ENCODE measurements around the gene RIMS4. TPM values are rescaled to one million over a fixed set of nuclear protein-coding genes. Genes with fewer than 3 reads are reported as not detected.

The RIMS4 gene
- total RNA-seq, 1 donor from 2014 or later: 1.3 TPM

DNA sequence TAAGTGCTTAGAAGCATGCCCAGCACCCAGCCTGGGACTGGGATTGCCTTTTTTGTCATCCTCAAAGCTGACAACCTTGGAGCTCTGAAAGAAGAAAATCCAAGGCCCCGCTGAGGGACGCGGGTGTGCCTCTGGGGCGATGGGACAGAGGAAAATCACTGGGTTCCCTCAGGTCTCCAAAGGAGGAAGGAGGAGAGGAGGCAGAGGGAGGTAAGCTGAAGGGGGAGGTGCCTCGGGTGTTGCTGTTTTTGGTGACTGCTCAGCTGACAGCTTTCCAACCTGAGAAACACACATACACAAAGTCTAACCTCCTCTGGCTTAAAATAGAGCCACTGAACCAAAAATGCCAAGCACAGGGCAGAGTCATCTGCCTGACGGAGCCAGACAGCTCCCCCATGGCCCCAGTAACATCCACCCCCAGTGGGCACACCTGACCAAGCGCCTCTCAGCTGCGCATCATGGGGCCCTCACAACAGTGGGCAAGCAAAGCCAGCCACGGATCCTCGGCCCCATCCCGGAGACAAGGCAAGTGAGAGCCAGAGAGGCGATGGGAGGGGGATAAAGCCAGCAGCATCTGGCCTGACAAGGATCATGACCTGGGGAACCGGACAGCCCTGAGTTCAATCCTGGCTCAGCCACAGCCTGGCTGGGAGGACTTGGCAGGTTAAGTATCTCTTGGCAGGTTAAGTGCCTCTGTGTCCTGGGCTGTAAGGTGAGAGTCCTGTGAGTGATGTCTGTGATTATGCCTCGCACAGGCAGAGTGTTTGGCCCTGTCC lies 67.9 kb downstream of the RIMS4 start:
- no peak for DNase-seq

DNA sequence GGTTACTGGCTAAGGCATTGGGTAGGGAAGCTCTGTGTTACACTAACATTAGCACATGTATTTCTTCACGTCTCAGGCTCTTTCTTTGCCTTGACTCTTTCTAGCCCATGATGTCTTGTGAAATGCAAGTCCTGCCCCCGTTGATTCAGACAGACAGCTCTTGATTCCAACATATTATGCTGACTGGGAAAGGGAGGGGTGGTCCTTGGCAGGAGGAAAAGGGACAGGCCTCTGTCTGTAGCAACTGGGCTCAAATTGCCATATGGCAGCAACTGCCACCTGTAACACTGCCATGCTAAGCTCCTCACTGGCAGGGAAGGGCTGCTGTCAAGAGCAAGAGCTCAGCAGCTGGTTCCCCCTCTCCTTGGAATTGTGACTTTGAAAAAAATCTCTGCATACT lies 70.4 kb downstream of the RIMS4 start:
- no peak for DNase-seq

DNA sequence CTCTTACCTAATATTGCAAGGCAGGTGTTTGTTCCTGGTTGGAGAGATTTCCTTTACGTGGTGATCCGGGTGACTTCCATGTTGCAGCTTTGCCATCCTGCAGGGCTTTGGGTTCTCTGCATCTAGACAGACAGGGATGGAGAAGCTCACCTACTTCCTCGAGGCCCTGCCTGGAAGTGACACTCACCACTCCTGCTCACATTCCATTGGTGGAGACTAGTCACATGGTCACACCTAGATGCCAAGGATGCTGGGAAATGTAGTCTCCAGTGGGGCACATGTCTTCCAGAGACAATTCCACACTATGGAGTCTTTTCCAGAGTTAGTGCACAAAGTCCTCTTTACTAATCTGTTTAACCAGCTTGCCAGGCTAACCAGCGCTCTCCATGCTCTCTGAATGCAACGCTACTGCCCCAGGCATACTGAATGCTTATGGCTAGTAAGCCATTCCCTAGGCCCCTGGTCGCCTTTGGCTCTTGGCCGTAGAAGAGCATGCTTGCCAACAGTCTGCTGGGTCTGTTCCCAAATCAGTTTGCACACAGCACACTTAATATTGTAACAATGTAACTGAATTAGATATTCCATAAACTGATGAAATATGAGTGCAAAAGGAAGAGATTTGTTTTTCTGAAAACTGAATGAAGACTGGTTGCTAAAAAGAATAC lies 71.4 kb downstream of the RIMS4 start:
- DNase-seq: peak; percentile 43

DNA sequence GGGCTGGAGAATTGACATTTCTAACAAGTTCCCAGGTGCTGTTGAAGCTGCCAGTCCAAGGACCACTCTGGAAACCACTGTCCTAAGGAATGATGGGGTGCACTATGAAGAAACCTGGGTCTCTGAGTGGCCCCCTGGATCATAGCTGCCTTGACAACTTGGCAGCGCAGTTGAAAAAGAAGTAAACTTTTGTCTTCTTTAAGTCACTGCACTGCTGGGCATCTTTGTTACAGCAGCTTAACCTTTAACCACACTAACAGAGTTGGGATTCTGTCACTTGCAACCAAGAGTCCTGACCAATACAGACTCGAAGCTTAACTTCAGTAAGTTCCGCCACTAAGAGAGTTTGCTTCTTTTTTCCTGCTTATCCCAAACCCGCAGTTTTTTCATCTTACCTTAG lies 73.2 kb downstream of the RIMS4 start:
- DNase-seq: no peak

DNA sequence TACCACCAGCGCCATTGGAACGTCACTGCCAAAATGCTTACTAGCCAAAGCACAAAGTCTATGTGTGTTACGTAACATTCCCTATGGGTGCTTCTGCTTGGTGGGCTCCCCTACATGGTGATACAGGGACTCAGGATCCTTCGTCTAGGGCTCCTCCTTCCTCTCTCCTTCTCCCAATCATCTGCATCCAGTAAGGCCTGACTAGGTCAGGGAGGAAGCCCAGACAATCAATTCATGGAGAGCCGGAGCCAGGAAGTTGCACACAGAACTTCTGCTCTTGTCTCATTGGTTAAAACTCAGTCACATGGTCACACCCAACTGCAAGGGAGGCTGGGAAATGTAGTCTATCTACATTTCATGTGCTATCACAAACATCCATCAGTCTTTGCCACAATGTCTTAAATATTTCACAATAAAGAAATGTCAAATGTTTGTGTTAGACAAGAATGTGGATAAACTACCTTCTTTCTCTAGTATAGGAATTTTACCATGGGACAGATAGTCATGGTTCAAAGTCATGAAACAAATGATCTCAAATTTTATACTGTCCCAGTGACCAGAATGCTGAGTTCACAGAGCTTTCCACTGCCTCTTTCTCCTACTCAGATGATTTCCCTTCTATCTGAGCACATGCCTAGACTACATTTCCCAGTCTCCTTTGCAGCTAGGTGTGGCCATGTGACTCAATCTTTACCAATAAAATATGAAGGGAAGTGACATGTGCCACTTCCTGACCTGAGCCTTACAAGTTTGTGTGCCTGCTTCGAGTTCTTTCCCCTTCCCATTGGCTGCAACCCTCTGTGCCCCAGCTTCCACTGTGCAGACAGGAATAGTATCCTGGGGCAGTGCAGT lies 74.0 kb downstream of the RIMS4 start:
- peak; percentile 78 for DNase-seq

DNA sequence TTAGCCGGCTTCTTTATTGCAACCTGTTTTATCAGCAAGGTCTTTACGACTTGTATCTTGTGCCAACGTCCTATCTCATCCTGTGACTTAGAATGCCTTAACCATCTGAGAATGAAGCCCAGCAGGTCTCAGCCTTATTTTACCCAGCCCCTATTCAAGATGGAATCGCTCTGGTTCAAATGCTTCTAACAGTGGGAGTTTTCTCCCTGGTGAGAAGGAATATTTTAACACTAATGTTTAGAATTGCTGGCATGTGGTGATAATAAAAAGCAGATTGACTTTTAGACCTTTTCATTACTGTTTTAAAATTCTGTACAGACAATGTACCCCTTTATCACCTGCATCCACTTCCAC lies 74.6 kb downstream of the RIMS4 start:
- DNase-seq: no peak

DNA sequence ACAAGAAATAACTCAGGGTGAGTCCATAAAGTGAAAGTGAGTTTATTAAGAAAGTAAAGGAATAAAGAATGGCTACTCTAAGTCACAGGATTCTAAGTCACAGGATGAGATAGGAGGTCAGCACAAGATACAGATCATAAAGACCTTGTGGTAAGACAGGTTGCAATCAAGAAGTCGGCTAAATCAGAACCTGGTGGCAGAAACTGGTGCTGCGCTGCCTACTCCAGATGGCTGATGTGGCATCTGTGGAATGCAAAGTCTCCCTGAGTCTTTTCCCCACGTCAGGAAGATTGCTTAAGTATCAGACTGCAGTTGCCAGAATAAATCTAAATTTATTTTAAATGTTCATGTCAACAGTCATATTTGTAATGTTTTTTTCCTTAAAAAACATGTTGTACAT lies 75.4 kb downstream of the RIMS4 start:
- no peak for DNase-seq

DNA sequence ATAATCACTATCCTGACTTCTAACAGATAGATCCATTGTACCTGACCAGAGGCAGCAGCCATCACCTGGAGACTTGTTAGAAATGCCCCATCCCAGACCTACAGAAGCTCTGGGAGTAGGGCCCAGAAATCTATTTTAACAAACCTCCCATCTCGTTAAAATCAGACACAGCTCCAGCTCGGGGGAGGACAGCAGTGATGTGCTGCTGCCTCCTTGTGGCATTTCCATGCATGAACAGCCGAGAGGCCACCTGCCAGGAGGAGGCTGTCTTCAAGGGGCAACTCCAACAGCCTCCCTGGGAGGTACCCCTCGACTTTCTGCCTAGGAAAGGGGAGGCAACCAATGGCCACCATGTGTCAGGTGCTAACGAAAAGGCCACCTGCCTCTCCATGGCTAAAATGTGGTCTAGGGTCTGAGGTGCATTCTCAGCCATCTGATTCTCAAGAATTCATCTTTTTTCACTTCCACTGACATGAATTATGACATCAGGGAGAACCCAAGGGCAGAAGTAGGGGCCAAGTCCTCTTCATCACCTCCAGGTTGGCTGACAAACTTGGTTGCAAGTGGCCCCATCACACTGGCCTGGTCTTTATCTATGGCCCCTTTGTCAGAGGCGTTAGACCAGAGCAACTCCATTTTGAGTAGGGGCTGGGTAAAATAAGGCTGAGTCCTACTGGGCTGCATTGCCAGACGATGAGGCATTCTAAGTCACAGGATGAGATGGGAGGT lies 76.8 kb downstream of the RIMS4 start:
- DNase-seq: peak; percentile 51

DNA sequence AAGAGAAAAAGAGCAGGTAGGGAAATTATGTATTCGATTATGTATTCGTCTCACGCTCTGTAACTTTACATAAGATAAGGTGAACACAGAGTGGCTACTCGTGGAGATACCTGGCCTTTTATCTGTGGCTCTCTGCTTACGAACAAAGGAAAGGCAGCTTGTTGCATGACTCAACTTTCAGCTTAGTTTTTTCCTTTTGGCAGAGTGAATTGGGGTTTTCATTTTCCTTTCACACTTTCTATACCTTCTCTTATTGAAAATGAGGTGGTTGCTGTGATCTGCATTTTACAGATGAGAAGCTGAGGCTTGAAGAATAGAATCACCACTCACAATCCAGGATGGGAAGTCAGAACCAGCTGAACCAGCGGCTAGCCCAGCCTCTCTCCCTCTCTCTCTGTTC lies 78.0 kb downstream of the RIMS4 start:
- no peak for DNase-seq

DNA sequence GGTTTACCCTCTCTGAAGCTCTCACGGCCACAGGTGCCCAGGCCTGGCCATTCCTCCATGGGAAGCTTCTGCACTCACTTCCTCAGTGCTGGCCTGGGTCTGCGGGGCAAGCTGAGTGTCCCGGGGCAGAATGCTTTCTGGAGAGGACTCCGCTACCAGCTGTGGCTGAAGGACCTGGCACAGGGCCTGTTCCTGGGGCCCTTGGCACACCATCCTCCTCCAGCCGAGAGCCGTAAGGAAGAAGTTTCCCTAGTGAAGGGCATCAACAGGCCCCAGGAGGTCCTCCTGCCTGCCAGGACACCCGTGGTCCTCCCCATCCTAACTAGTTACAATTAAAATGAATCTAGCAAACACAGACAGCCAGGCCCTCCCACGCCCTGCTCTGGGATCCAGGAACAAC lies 78.7 kb downstream of the RIMS4 start:
- no peak for DNase-seq

DNA sequence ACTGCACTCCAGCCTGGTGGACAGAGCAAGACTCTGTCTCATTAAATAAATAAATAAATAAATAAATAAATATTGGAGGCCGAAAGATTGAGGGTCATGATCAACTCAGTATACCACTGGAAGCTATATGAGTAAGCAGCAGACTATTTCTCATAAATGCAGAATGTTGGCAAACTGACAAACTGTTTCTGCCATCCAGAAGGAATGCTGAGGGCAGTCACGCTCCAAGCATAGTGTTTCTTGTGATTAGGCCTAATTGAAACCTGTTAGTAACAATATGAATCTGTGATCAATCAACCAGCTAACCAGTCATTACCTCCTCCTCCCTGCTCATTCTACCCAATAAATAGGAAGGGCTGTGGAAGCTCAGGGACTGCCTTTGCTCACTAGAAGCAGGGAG lies 79.9 kb downstream of the RIMS4 start:
- no peak for DNase-seq

DNA sequence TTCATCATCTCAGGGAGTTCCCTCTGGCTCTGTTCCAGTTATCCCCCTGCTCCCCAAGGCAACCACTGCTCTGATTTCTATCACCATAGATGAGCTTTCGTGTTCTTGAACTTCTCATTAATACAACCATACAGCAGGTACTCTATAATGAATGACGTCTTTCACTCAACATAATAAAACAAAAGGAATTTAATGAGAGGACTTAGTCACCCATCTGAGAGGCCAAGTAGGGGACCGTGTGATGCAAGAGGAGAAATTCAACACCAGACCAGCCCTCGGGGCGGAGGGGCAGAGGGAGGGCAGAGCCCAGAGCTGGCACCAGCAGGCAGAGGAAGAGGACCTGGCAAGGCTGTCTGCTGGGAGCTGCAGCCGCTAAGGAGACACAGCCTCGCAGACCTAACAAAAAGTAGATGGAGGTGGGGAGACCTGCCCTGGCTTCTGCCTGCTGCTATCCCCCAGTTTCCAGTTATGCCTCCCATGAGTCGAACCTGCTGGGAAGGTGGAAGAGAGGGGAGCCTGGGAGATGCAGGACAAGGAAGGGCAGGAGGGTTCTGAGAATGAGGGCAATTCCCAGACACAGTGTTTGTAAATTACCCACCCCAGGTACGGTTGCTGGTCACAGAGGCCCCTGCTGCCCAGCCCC lies 81.4 kb downstream of the RIMS4 start:
- DNase-seq: no peak

DNA sequence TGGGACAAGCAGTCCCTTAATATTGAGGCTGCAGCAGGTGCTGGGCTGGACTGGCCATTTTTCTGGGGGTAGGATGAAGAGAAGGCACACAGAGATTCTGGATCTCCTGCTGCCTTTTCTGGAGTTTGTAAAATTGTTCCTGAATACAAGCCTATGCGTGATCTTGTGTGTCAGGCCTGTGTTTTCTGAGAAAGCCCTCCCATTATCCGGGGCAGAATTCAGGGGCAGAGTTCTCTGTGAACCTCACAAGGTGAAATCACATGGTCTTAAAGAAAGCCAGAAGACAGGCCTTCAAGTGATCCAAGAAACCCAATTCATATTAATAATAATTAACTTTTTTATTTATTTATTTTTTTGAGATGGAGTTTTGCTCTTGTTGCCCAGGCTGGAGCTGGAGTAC lies 82.7 kb downstream of the RIMS4 start:
- DNase-seq: no peak

DNA sequence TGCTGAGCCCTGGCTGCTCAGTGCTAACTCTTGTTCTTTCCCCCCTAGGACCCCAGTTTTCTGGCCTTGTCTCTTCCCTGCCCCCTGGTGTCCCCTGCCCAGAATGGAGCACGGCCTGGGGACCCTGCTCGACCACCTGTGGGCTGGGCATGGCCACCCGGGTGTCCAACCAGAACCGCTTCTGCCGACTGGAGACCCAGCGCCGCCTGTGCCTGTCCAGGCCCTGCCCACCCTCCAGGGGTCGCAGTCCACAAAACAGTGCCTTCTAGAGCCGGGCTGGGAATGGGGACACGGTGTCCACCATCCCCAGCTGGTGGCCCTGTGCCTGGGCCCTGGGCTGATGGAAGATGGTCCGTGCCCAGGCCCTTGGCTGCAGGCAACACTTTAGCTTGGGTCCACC lies 83.3 kb downstream of the RIMS4 start:
- DNase-seq: no peak

DNA sequence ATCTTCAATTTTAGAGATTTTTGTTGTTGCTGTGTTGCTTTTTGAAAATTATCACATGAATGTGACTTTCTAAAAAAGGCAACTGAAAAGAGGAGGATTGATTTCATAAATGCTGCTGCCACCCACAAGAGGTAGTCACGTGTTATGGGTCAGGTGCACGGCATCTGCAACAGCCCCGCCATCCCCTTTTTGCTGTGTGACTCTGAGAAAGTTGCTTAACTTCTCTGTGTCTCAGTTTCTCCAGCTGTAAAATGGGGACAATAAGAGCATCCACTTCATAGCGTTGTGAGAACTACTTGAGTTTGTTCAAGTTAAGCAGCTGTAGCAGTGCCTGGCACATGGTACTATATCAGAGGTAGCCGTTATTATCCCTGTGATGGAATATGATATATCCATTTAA lies 84.5 kb downstream of the RIMS4 start:
- no peak for DNase-seq

DNA sequence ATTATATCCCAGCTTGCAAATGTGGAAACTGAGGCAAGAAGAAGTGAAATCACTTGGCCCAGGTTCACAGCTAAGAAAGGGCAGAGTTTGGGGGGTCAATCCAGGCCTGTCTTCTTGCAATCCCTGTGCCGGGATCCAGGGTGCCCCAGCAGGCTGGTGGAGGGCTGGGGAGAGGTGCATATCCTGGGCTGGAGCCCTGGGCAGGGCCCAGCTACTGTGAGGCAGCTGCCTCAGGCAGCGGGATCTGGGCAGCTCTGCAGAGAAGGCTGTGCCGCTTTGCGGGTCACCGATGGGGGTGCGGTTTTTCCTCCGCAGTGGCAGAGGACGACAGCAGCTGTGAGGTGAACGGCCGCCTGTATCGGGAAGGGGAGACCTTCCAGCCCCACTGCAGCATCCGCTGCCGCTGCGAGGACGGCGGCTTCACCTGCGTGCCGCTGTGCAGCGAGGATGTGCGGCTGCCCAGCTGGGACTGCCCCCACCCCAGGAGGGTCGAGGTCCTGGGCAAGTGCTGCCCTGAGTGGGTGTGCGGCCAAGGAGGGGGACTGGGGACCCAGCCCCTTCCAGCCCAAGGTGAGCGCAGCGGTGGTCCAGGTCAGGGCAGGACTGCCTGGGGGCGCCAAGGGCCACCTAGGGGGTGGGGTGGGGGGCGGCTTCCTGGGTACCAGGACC lies 85.8 kb downstream of the RIMS4 start:
- DNase-seq: no peak

DNA sequence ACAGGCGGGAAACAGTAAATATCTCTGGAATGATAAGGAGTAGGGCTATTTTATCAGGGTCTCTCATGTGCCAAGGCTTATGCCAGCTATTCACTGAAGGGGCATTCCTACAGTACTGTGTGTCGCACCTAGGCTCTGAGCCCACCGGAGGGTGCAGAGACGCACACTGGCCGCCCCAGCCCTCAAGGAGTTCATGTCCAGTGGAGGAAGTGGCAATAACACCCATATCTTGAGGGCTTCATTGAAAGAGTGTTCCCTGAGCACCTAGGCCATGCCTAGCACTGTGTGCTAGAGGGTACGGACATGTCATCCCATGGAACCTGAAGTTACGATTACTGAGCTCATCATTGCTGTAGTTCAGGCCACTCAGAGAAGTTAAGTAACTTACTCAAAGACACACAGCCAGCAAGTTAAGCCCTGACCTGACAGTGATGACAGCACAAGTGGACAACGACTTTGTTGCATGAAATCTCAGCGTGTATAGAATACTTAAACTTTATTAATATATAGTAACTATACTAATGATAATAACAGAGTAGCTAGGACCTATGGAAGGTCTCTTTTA lies 86.5 kb downstream of the RIMS4 start:
- DNase-seq: no peak

DNA sequence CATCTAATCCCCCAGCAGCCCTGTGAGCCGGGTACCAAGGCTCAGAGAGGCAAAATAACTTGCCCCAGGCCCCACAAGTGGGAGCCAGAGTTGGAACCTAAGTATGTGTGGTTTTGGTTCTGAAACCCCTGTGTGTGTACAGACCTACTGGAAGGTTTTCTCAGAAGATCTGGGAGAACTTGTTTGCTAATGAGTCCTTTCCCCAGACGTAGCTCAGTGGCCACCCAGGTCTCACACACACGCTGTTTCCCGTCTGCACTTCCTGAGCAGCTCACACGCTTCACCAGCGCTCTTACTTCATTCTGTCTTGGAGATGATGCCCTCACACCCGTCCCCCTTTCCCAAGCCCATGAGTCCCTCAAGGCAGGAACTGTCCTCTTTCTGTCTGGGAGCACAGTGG lies 87.0 kb downstream of the RIMS4 start:
- no peak for DNase-seq

DNA sequence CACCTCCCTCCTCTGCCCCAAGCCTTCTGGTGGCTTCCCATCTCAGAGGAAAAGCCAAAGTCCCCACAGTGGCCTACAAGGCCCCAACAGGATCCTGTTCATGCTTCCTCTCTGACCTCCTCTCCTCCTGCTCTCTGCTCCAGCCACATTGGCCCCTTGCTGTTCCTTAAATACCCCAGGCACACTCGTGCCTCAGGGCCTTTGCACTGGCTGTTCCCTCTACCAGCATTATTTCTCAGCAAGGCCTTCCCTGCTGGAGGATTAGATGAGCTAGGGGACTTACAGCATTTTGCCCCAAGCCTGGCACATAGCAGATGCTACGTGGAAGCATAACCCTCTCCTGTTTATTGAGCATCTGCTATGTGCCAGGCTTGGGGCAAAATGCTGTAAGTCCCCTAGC lies 87.4 kb downstream of the RIMS4 start:
- no peak for DNase-seq

DNA sequence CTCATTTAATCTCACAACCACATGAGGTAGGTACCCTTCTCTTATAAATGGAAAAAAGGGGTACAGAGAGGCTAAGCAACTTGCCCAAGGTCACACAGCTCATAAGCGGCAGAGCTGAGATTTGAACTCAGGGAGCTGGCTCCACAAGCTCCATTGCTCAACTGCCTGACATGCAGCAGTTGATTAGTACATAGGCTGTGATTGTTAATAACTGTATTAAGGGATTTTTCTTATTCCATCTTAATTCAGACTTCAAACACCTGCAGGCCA lies 88.6 kb downstream of the RIMS4 start:
- DNase-seq: no peak

DNA sequence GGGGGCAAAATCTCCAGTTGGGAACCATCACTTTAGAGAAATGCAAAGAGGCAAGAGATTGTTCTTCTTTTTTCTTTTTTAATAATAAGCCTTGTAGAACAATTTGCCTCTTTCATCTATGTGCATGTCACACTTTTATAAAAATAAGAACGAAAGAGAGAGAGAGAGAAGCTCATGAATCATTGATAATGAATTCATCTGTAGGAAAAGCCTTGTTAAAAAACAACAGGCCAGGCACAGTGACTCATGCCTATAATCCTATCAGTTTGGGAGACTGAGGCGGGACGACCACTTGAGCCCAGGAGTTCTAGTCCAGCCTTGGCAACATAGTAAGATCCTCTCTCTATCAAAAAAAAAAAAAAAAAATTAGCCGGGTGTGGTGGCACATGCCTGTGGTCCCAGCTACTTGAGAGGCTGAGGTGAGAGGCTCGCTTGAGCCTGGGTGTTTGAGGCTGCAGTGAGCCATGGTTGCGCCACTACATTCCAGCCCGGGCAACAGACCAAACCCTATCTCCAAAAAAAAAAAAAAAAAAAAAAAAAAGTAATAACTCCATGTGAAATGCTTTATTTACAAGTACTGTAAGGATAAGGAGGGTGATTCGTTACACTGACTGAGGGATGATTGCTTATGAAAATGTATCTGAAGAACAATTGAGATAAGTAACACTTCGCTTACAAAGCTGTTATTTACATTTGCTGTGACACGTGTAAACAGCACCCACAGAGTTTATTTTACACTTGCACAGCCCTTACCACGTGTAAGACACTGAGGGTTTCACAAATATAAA lies 89.2 kb downstream of the RIMS4 start:
- DNase-seq: no peak
